Activated T-helper 2 cell treated with anti-CD3 and anti-CD28 coated beads, Interferon-gamma antibody, Interleukin-2, Interleukin-4, amounts not matched to agents 10 μg/mL and 5 μg/mL and 100 μg/mL, durations not matched to agents 14 hours and 24 hours and 36 hours (primary cell): ENCODE results near the gene UQCC2. TPM values are rescaled to one million over a fixed set of nuclear protein-coding genes. Genes with fewer than 3 reads are reported as not detected.

Source experiments
- DNase-seq: peaks from one replicate; pipeline ENCODE4 v3.0.0; 2021; ENCODE audit warnings: low spot score
- H3K27ac Mint-ChIP-seq: one replicate; pipeline ENCODE4 v1.8.0; 2021; ENCODE audit warnings: mixed read lengths
- H3K27me3 Mint-ChIP-seq: one replicate; pipeline ENCODE4 v1.8.0; 2021; ENCODE audit warnings: low read depth, mixed read lengths
- H3K36me3 Mint-ChIP-seq: one replicate; pipeline ENCODE4 v1.8.0; 2021; ENCODE audit warnings: low read depth, mixed read lengths
- H3K4me1 Mint-ChIP-seq: one replicate; pipeline ENCODE4 v1.8.0; 2021; ENCODE audit warnings: low read depth, mixed read lengths
- H3K4me3 Mint-ChIP-seq: one replicate; pipeline ENCODE4 v1.8.0; 2021; ENCODE audit warnings: low read depth, mild to moderate bottlenecking, moderate library complexity, mixed read lengths
- H3K9me3 Mint-ChIP-seq: one replicate; pipeline ENCODE4 v1.8.0; 2021; ENCODE audit warnings: mixed read lengths
- intact Hi-C: fragments of 100-400 bp; cut with micrococcal nuclease; formaldehyde crosslinking; loops from one replicate; pipeline ENCODE4 v1.15.1; 2023
- total RNA-seq: library from RNA; stranded (reverse); gene quantifications from 2 replicates; pipeline ENCODE4 v1.2.3, GENCODE V29; 2022

Gene UQCC2
- total RNA-seq, 1 donor from 2014 or later = 136 TPM

GRCh38 chr6:33749401-33749800, 37.9 kb upstream of the UQCC2 start:
- intact Hi-C loops = no loop called here
- Mint-ChIP-seq H3K4me1 (no peaks in the 10 kb centered on the region), H3K27ac (no peak overlapping the region), H3K9me3 (no peaks in the 10 kb centered on the region), H3K36me3 (no peaks in the 10 kb centered on the region), H3K4me3 (no peak overlapping the region), H3K27me3 (no peaks in the 10 kb centered on the region)
- DNase-seq = no peak

- Mint-ChIP-seq H3K27me3 (peaks cover 3% of the 10 kb centered on the region), H3K4me1 (peaks cover 2% of the 10 kb centered on the region), H3K27ac (no peak overlapping the region), H3K36me3 (no peaks in the 10 kb centered on the region), H3K4me3 (no peak overlapping the region), H3K9me3 (no peaks in the 10 kb centered on the region)
- intact Hi-C loops = no loop called here
- no peak for DNase-seq
Observed at GRCh38 chr6:33748841-33749240, 37.3 kb upstream of the UQCC2 start.

- H3K9me3 Mint-ChIP-seq = no peaks in the 10 kb centered on the region
- DNase-seq = no peak
- H3K36me3 Mint-ChIP-seq = no peaks in the 10 kb centered on the region
- H3K4me3 Mint-ChIP-seq = no peak overlapping the region
- peaks cover 2% of the 10 kb centered on the region for H3K4me1 Mint-ChIP-seq
- intact Hi-C loops = no loop called here
- H3K27ac Mint-ChIP-seq = no peak overlapping the region
- peaks cover 8% of the 10 kb centered on the region for H3K27me3 Mint-ChIP-seq
Observed at GRCh38 chr6:33747823-33748222, 36.3 kb upstream of the UQCC2 start.

GRCh38 chr6:33746651-33747100, 35.2 kb upstream of the UQCC2 start, which contains the start of gene IP6K3:
Gene IP6K3 (minus strand): TSS chr6:33746905. CDS start chr6:33735476, 11,429 bp downstream.
- H3K27ac Mint-ChIP-seq = no peak within 1 kb of the TSS
- peaks cover 2% of the 10 kb centered on the region for H3K4me1 Mint-ChIP-seq
- no peaks in the 10 kb centered on the region for H3K36me3 Mint-ChIP-seq
- no peak within 1 kb of the TSS for H3K4me3 Mint-ChIP-seq
- H3K27me3 Mint-ChIP-seq = peaks cover 14% of the 10 kb centered on the region
- H3K9me3 Mint-ChIP-seq = no peaks in the 10 kb centered on the region
- intact Hi-C loops = no loop called here
- DNase-seq = no peak

- no peak overlapping the region for H3K27ac Mint-ChIP-seq
- H3K9me3 Mint-ChIP-seq = no peaks in the 10 kb centered on the region
- no peak for DNase-seq
- H3K27me3 Mint-ChIP-seq = peaks cover 14% of the 10 kb centered on the region
- intact Hi-C loops = no loop called here
- H3K4me3 Mint-ChIP-seq = no peak overlapping the region
- peaks cover 2% of the 10 kb centered on the region for H3K4me1 Mint-ChIP-seq
- no peaks in the 10 kb centered on the region for H3K36me3 Mint-ChIP-seq
Observed at GRCh38 chr6:33746036-33746600, 34.6 kb upstream of the UQCC2 start.

- no peaks in the 10 kb centered on the region for H3K9me3 Mint-ChIP-seq
- DNase-seq = no peak
- peaks cover 14% of the 10 kb centered on the region for H3K27me3 Mint-ChIP-seq
- intact Hi-C loops = no loop called here
- H3K27ac Mint-ChIP-seq = no peak overlapping the region
- H3K4me1 Mint-ChIP-seq = peaks cover 2% of the 10 kb centered on the region
- H3K4me3 Mint-ChIP-seq = no peak overlapping the region
- H3K36me3 Mint-ChIP-seq = no peaks in the 10 kb centered on the region
Observed at GRCh38 chr6:33745548-33745947, 34.0 kb upstream of the UQCC2 start.

GRCh38 chr6:33744895-33745546, 33.5 kb upstream of the UQCC2 start:
- intact Hi-C loops = no loop called here

GRCh38 chr6:33744001-33744848, 32.7 kb upstream of the UQCC2 start:
- no peak overlapping the region for H3K27ac Mint-ChIP-seq
- no peak overlapping the region for H3K4me3 Mint-ChIP-seq
- intact Hi-C loops = no loop called here

More at GRCh38 chr6:33744895-33745546, 33.5 kb upstream of the UQCC2 start:
- Mint-ChIP-seq H3K27me3 (peaks cover 14% of the 10 kb centered on the region), H3K27ac (no peak overlapping the region), H3K36me3 (no peaks in the 10 kb centered on the region), H3K9me3 (no peaks in the 10 kb centered on the region), H3K4me1 (peaks cover 2% of the 10 kb centered on the region), H3K4me3 (no peak overlapping the region)
- DNase-seq = no peak

GRCh38 chr6:33742837-33743236, 31.3 kb upstream of the UQCC2 start:
- Mint-ChIP-seq H3K9me3 (no peaks in the 10 kb centered on the region), H3K4me1 (peaks cover 2% of the 10 kb centered on the region), H3K36me3 (no peaks in the 10 kb centered on the region), H3K4me3 (no peak overlapping the region), H3K27me3 (peaks cover 14% of the 10 kb centered on the region), H3K27ac (no peak overlapping the region)
- DNase-seq = no peak
- intact Hi-C loops = no loop called here

More at GRCh38 chr6:33744001-33744848, 32.7 kb upstream of the UQCC2 start:
- H3K9me3 Mint-ChIP-seq = no peaks in the 10 kb centered on the region
- peaks cover 14% of the 10 kb centered on the region for H3K27me3 Mint-ChIP-seq
- no peaks in the 10 kb centered on the region for H3K36me3 Mint-ChIP-seq
- peaks cover 2% of the 10 kb centered on the region for H3K4me1 Mint-ChIP-seq
- peak; percentile 53 for DNase-seq

- DNase-seq = no peak
- Mint-ChIP-seq H3K36me3 (no peaks in the 10 kb centered on the region), H3K27ac (no peak overlapping the region), H3K4me3 (no peak overlapping the region), H3K9me3 (no peaks in the 10 kb centered on the region), H3K4me1 (peaks cover 2% of the 10 kb centered on the region), H3K27me3 (peaks cover 14% of the 10 kb centered on the region)
- intact Hi-C loops = no loop called here
Observed at GRCh38 chr6:33742092-33742491, 30.6 kb upstream of the UQCC2 start.

GRCh38 chr6:33740794-33741193, 29.3 kb upstream of the UQCC2 start:
- H3K27ac Mint-ChIP-seq = no peak overlapping the region
- peaks cover 2% of the 10 kb centered on the region for H3K4me1 Mint-ChIP-seq
- DNase-seq = no peak
- H3K4me3 Mint-ChIP-seq = no peak overlapping the region
- intact Hi-C loops = no loop called here
- H3K27me3 Mint-ChIP-seq = peaks cover 14% of the 10 kb centered on the region
- no peaks in the 10 kb centered on the region for H3K36me3 Mint-ChIP-seq
- no peaks in the 10 kb centered on the region for H3K9me3 Mint-ChIP-seq

- intact Hi-C loops = no loop called here
- Mint-ChIP-seq H3K4me1 (peaks cover 2% of the 10 kb centered on the region), H3K27me3 (peaks cover 14% of the 10 kb centered on the region), H3K36me3 (no peaks in the 10 kb centered on the region), H3K4me3 (no peak overlapping the region), H3K9me3 (no peaks in the 10 kb centered on the region), H3K27ac (no peak overlapping the region)
- no peak for DNase-seq
Observed at GRCh38 chr6:33740204-33740608, 28.7 kb upstream of the UQCC2 start.

GRCh38 chr6:33739571-33739970, 28.1 kb upstream of the UQCC2 start:
- Mint-ChIP-seq H3K4me3 (no peak overlapping the region), H3K4me1 (peaks cover 2% of the 10 kb centered on the region), H3K36me3 (no peaks in the 10 kb centered on the region), H3K27me3 (peaks cover 14% of the 10 kb centered on the region), H3K27ac (no peak overlapping the region), H3K9me3 (no peaks in the 10 kb centered on the region)
- intact Hi-C loops = no loop called here
- DNase-seq = no peak
